Activated CD8-positive, alpha-beta memory T cell treated with anti-CD3 and anti-CD28 coated beads for 1 hour (primary cell): ENCODE data around the gene LMF1.
"Not testable (repeated sequence)": the region's sequence is repeated elsewhere in the genome, so short reads cannot be mapped to it uniquely, and the experiment has no call there.

Source experiments
- DNase-seq, 2 donors: peaks; one replicate each; pipeline ENCODE4 v3.0.0-alpha.2; 2020; ENCODE audit warnings: low read depth in 1 of 2; ENCODE audit errors: extremely low read depth in 1 of 2

LMF1 gene

GRCh38 chr16:873243-873661 is 97.5 kb downstream of the LMF1 start:
- no peak for DNase-seq

- no peak for DNase-seq
Observed at GRCh38 chr16:872436-873242, 98.1 kb downstream of the LMF1 start.

- DNase-seq, result no peak
Observed at GRCh38 chr16:871562-872345, 99.0 kb downstream of the LMF1 start.

GRCh38 chr16:870856-871561 is 99.8 kb downstream of the LMF1 start:
- no peak for DNase-seq

GRCh38 chr16:869823-870641 is 100.8 kb downstream of the LMF1 start:
- no peak for DNase-seq

- no peak for DNase-seq
Observed at GRCh38 chr16:868846-869822, 101.7 kb downstream of the LMF1 start.

- no peak for DNase-seq
Observed at GRCh38 chr16:868386-868755, 102.4 kb downstream of the LMF1 start.

- DNase-seq, result no peak
Observed at GRCh38 chr16:867421-868385, 103.1 kb downstream of the LMF1 start.

- DNase-seq, result no peak
Observed at GRCh38 chr16:866252-866896, 104.4 kb downstream of the LMF1 start.

- no peak for DNase-seq
Observed at GRCh38 chr16:865026-865425, 105.8 kb downstream of the LMF1 start.

- DNase-seq, result no peak
Observed at GRCh38 chr16:861446-861845, 109.3 kb downstream of the LMF1 start.

- no peak for DNase-seq
Observed at GRCh38 chr16:860891-861290, 109.9 kb downstream of the LMF1 start.

- DNase-seq, result not testable (repeated sequence)
Observed at GRCh38 chr16:858971-859370, 111.8 kb downstream of the LMF1 start.

GRCh38 chr16:858441-858840 is 112.3 kb downstream of the LMF1 start:
- not testable (repeated sequence) for DNase-seq

GRCh38 chr16:856811-857210 is 114.0 kb downstream of the LMF1 start:
- no peak for DNase-seq

GRCh38 chr16:856101-856500 is 114.7 kb downstream of the LMF1 start:
- no peak for DNase-seq

- DNase-seq, result no peak
Observed at GRCh38 chr16:855471-855870, 115.3 kb downstream of the LMF1 start.
